HG02571 (cell line): ENCODE results near the gene DOCK11.

Experiments
- ATAC-seq: cut with Tn5 transposase; IDR thresholded peaks from one replicate; pipeline ENCODE4 v1.9.1; 2021; ENCODE audit warnings: mild to moderate bottlenecking, moderate library complexity; ENCODE audit not compliant: unreplicated experiment

DOCK11 gene

GRCh38 chrX:118499295-118499694 is 3.7 kb downstream of the DOCK11 start:
- ATAC-seq, result no peak

GRCh38 chrX:118502161-118502789 is 6.7 kb downstream of the DOCK11 start:
- ATAC-seq, result no peak

- ATAC-seq, result no peak
Observed at GRCh38 chrX:118503260-118504041, 7.8 kb downstream of the DOCK11 start.

GRCh38 chrX:118504581-118504980 is 9.0 kb downstream of the DOCK11 start:
- no peak for ATAC-seq

- ATAC-seq, result no peak
Observed at GRCh38 chrX:118506805-118507480, 11.3 kb downstream of the DOCK11 start.

- no peak for ATAC-seq
Observed at GRCh38 chrX:118507766-118508165, 12.2 kb downstream of the DOCK11 start.

GRCh38 chrX:118508221-118508620 is 12.6 kb downstream of the DOCK11 start:
- no peak for ATAC-seq

- ATAC-seq, result no peak
Observed at GRCh38 chrX:118508635-118509034, 13.0 kb downstream of the DOCK11 start.

- ATAC-seq, result no peak
Observed at GRCh38 chrX:118510111-118510510, 14.5 kb downstream of the DOCK11 start.

- no peak for ATAC-seq
Observed at GRCh38 chrX:118513120-118513898, 17.7 kb downstream of the DOCK11 start.

GRCh38 chrX:118519411-118520215 is 24.0 kb downstream of the DOCK11 start:
- ATAC-seq, result no peak

- ATAC-seq, result no peak
Observed at GRCh38 chrX:118520216-118521206, 24.9 kb downstream of the DOCK11 start.

GRCh38 chrX:118521435-118521834 is 25.8 kb downstream of the DOCK11 start:
- no peak for ATAC-seq

GRCh38 chrX:118522230-118522926 is 26.8 kb downstream of the DOCK11 start:
- ATAC-seq, result no peak

- no peak for ATAC-seq
Observed at GRCh38 chrX:118523920-118524319, 28.3 kb downstream of the DOCK11 start.

GRCh38 chrX:118524344-118524743 is 28.7 kb downstream of the DOCK11 start:
- ATAC-seq, result no peak

GRCh38 chrX:118525174-118525730 is 29.6 kb downstream of the DOCK11 start:
- no peak for ATAC-seq

- no peak for ATAC-seq
Observed at GRCh38 chrX:118526149-118526548, 30.5 kb downstream of the DOCK11 start.
